Left lung (tissue), 10 donors: ENCODE results near the gene ARRB2. TPM values are rescaled to one million over a fixed set of nuclear protein-coding genes. Genes with fewer than 3 reads are reported as not detected.

Experiments used
- ATAC-seq: fragments of 200-7000 bp; cut with Tn5 transposase; one replicate; pipeline ENCODE4 v1.9.1; 2020; ENCODE audit warnings: moderate library complexity
- DNase-seq, 4 donors: peaks; one replicate each; pipeline ENCODE4 v3.0.0-alpha.2; 2013 to 2020
- H3K27ac ChIP-seq, 2 donors: fragments of 200-600 bp; sonication (generic) in 1 of 2; one replicate each; pipeline versions ENCODE4 v1.5.0 to v1.8.0; 2020 to 2021
- H3K27me3 ChIP-seq, 2 donors: fragments of 200-600 bp; sonication (generic) in 1 of 2; one replicate each; pipeline versions ENCODE4 v1.5.0 to v1.8.0; 2020 to 2021
- H3K36me3 ChIP-seq, 2 donors: fragments of 200-600 bp; sonication (generic) in 1 of 2; one replicate each; pipeline versions ENCODE4 v1.5.0 to v1.8.0; 2020 to 2021
- H3K4me1 ChIP-seq, 2 donors: fragments of 200-600 bp; one replicate each; pipeline ENCODE4 v1.8.0; 2021
- H3K4me3 ChIP-seq, 2 donors: fragments of 200-600 bp; sonication (generic) in 1 of 2; one replicate each; pipeline versions ENCODE4 v1.5.0 to v1.8.0; 2020 to 2021; ENCODE audit warnings: mild to moderate bottlenecking in 1 of 2
- H3K9me3 ChIP-seq, 2 donors: fragments of 200-600 bp; sonication (generic) in 1 of 2; one replicate each; pipeline versions ENCODE4 v1.5.0 to v1.8.0; 2020 to 2021
- intact Hi-C, 2 donors: fragments of 100-400 bp; cut with DNase I; formaldehyde crosslinking; loops; one replicate each; pipeline versions ENCODE4 v1.11.2 to v1.14.2; 2022
- polyA plus RNA-seq, 6 donors: library from polyadenylated mRNA; unstranded; fragments of 120-200 nt; gene quantifications; one replicate each; pipeline ENCODE4 v1.2.1, GENCODE V29; 2013; ENCODE audit not compliant: insufficient read length in 6 of 6
- total RNA-seq, 2 donors: library from RNA; stranded (reverse); fragmentation: NEBNext Ultra II Directional; extraction: Animal tissue kit (Norgen Biotek cat#: 25700); gene quantifications; one replicate each; pipeline ENCODE4 v1.2.1, GENCODE V29; 2021
- TF ChIP-seq, protein P1 (sequence below), 2 donors: fragments of 200-600 bp; sonication (generic) in 1 of 2; IDR thresholded peaks; one replicate each; pipeline versions ENCODE4 v1.5.0 to v1.8.0; 2021; ENCODE audit warnings: antibody characterized with exemption in 2 of 2
- donor health status: DM: no; HTN: yes; CAD: no.
- donor health status: DM: no; HTN: no; CAD: no.

ARRB2 gene
- total and polyA plus RNA-seq, 8 donors = 41.3 to 240 (median 48.9) TPM

DNA sequence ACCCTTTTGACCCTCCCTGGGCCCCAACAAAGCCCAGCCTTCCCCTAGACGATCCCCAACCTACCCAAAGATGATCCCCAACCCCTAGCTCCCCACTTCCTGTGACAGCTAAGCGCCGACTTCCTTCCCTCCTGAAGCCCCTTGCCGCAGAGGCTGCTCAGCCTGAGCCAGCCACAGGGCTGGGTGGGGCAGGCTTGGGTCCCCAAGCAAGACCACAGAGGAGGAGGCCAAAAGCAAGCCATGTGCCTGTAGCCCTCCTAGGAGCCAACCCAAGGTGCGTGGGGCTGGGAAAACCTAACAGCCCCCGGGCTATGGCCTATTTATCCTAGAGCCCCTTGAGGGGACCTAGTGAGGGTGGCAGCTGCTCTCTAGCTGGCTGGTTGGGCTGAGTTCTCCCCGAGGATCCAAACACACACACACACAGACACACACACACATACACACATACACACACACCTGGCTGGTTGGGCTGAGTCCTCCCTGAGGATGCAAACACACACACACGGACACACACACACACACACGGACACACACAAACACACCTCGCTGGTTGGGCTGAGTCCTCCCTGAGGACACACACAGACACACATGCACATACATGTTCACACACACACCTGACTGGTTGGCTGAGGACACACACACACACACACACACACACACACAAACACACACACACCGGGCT, 4.8 kb downstream of the ARRB2 start:
- H3K27ac ChIP-seq = peak overlapping the region in 1 of 2 donors; percentile 98
- no peaks in the 10 kb centered on the region for H3K27me3 ChIP-seq
- H3K4me1 ChIP-seq = peaks cover 14 to 81% of the 10 kb centered on the region in 2 donors
- no peaks in the 10 kb centered on the region for H3K9me3 ChIP-seq
- ATAC-seq (no peak), DNase-seq (no peak)
- TF ChIP-seq, protein P1, sequence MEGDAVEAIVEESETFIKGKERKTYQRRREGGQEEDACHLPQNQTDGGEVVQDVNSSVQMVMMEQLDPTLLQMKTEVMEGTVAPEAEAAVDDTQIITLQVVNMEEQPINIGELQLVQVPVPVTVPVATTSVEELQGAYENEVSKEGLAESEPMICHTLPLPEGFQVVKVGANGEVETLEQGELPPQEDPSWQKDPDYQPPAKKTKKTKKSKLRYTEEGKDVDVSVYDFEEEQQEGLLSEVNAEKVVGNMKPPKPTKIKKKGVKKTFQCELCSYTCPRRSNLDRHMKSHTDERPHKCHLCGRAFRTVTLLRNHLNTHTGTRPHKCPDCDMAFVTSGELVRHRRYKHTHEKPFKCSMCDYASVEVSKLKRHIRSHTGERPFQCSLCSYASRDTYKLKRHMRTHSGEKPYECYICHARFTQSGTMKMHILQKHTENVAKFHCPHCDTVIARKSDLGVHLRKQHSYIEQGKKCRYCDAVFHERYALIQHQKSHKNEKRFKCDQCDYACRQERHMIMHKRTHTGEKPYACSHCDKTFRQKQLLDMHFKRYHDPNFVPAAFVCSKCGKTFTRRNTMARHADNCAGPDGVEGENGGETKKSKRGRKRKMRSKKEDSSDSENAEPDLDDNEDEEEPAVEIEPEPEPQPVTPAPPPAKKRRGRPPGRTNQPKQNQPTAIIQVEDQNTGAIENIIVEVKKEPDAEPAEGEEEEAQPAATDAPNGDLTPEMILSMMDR (IDR thresholded peaks at IDR 0.05) = no peak
- H3K36me3 ChIP-seq = peaks cover 0 to 55% of the 10 kb centered on the region in 2 donors
- H3K4me3 ChIP-seq = peak overlapping the region in 1 of 2 donors; percentile 30
- intact Hi-C loops = no loop called here

DNA sequence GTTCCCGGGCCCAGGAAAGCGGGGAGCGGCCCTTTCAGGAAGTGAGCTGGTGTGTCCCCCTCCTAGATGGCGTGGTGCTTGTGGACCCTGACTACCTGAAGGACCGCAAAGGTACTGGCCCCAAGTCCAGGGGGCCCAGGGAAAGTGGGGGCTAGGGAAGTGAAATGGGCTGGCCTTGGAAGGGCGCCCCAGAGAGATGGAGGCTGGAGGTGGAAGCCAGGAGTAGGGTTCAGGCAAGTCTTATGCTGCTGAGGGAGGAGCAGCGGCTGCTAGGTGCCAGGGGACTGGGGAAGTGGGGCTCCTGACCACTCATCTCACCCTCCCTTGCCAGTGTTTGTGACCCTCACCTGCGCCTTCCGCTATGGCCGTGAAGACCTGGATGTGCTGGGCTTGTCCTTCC, 5.6 kb downstream of the ARRB2 start:
- no peak for ATAC-seq
- no peaks in the 10 kb centered on the region for H3K27me3 ChIP-seq
- TF ChIP-seq, protein P1 (IDR thresholded peaks at IDR 0.05) = no peak
- H3K9me3 ChIP-seq = no peaks in the 10 kb centered on the region
- peaks cover 0 to 64% of the 10 kb centered on the region in 2 donors for H3K36me3 ChIP-seq
- no peak overlapping the region for H3K4me3 ChIP-seq
- intact Hi-C loops = no loop called here
- H3K27ac ChIP-seq = peak overlapping the region in 1 of 2 donors; percentile 80
- DNase-seq = no peak
- peaks cover 11 to 82% of the 10 kb centered on the region in 2 donors for H3K4me1 ChIP-seq

GRCh38 chr17:4717791-4718190, 7.4 kb downstream of the ARRB2 start:
- Histone ChIP-seq H3K9me3 (no peaks in the 10 kb centered on the region), H3K4me3 (peak overlapping the region in 1 of 2 donors; percentile 16), H3K4me1 (peaks cover 4 to 78% of the 10 kb centered on the region in 2 donors), H3K36me3 (peaks cover 0 to 70% of the 10 kb centered on the region in 2 donors), H3K27me3 (no peaks in the 10 kb centered on the region), H3K27ac (peak overlapping the region in 1 of 2 donors; percentile 80)
- ATAC-seq = no peak
- intact Hi-C loops = no loop called here
- TF ChIP-seq, protein P1 (IDR thresholded peaks at IDR 0.05) = no peak
- DNase-seq = peak in 1 of 4 donors; percentile 87

DNA sequence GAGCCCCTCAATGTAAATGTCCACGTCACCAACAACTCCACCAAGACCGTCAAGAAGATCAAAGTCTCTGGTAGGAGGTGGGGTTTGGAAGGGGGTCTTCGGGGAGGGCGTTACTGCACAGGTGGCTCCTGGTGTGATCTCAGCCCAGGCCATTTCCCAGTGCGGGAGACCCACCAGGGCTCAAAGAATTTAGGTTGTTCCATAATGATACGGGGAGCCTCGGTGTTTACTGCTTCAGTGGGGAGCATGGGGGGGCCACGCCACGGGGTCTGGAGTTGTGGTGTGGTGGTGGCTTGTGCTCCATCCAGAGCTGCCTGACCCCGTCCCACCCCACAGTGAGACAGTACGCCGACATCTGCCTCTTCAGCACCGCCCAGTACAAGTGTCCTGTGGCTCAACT, 7.8 kb downstream of the ARRB2 start:
- Histone ChIP-seq H3K4me3 (no peak overlapping the region), H3K4me1 (peaks cover 0 to 75% of the 10 kb centered on the region in 2 donors), H3K27me3 (no peaks in the 10 kb centered on the region), H3K9me3 (no peaks in the 10 kb centered on the region), H3K36me3 (peaks cover 0 to 65% of the 10 kb centered on the region in 2 donors), H3K27ac (peak overlapping the region in 1 of 2 donors; percentile 80)
- no peak for ATAC-seq
- TF ChIP-seq, protein P1 (IDR thresholded peaks at IDR 0.05) = no peak
- DNase-seq = no peak
- intact Hi-C loops = no loop called here

DNA sequence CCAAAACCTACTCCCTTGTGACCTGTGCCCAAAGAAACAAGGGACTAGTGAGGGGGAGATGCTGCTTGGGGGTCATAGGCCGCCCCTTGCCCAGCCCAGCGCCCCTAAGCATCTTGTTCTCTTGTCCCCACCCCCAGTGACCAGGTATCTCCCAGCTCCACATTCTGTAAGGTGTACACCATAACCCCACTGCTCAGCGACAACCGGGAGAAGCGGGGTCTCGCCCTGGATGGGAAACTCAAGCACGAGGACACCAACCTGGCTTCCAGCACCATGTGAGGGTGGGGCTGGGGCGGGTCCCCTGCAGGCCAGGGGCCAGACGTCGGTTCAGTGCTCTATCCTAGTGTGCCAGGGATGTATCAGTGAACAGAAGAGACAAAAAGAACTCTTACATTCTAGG, 8.7 kb downstream of the ARRB2 start:
- H3K9me3 ChIP-seq = no peaks in the 10 kb centered on the region
- ATAC-seq (no peak), DNase-seq (no peak)
- intact Hi-C loops = no loop called here
- H3K27me3 ChIP-seq = no peaks in the 10 kb centered on the region
- peaks cover 0 to 66% of the 10 kb centered on the region in 2 donors for H3K4me1 ChIP-seq
- no peak overlapping the region for H3K27ac ChIP-seq
- peaks cover 0 to 63% of the 10 kb centered on the region in 2 donors for H3K36me3 ChIP-seq
- TF ChIP-seq, protein P1 (IDR thresholded peaks at IDR 0.05) = no peak
- H3K4me3 ChIP-seq = no peak overlapping the region
